Stimulated activated CD8-positive, alpha-beta memory T cell treated with anti-CD3 and anti-CD28 coated beads, Interleukin-2, amount 100 ng/mL, for 1 hour (primary cell): ENCODE data around the gene AVPR1A.
"Not testable (repeated sequence)": the region's sequence is repeated elsewhere in the genome, so short reads cannot be mapped to it uniquely, and the experiment has no call there.

Source experiments
- DNase-seq, 2 donors: peaks; one replicate each; pipeline ENCODE4 v3.0.0-alpha.2; 2020; ENCODE audit warnings: low read depth in 2 of 2

Gene AVPR1A

GRCh38 chr12:63150713-63151622 lies at the start of gene AVPR1A:
AVPR1A (minus strand) TSS chr12:63151201; CDS start chr12:63150836, 365 bp downstream.
- DNase-seq, result no peak

GRCh38 chr12:63196168-63196567 lies 45.2 kb upstream of the AVPR1A start:
- DNase-seq, result no peak

GRCh38 chr12:63179224-63179623 lies 28.2 kb upstream of the AVPR1A start:
- no peak for DNase-seq

GRCh38 chr12:63170321-63170720 lies 19.3 kb upstream of the AVPR1A start:
- no peak for DNase-seq

GRCh38 chr12:63167741-63168140 lies 16.7 kb upstream of the AVPR1A start:
- DNase-seq, result not testable (repeated sequence)

GRCh38 chr12:63164911-63165310 lies 13.9 kb upstream of the AVPR1A start:
- no peak for DNase-seq

GRCh38 chr12:63163541-63163940 lies 12.5 kb upstream of the AVPR1A start:
- DNase-seq, result no peak

- no peak for DNase-seq
These were observed 4.4 kb upstream of the AVPR1A start for GRCh38 chr12:63155375-63155774.

- no peak for DNase-seq
These were observed 3.6 kb upstream of the AVPR1A start for GRCh38 chr12:63154560-63154959.

- no peak for DNase-seq
These were observed 1.3 kb upstream of the AVPR1A start for GRCh38 chr12:63152321-63152700.

GRCh38 chr12:63151623-63152320 lies 771 bp upstream of the AVPR1A start:
- DNase-seq, result no peak

- no peak for DNase-seq
These were observed 890 bp downstream of the AVPR1A start for GRCh38 chr12:63149909-63150712.

- no peak for DNase-seq
These were observed 6.4 kb downstream of the AVPR1A start for GRCh38 chr12:63144556-63144955.

GRCh38 chr12:63138488-63138887 lies 12.5 kb downstream of the AVPR1A start:
- no peak for DNase-seq

- DNase-seq, result no peak
These were observed 17.0 kb downstream of the AVPR1A start for GRCh38 chr12:63133981-63134380.

- DNase-seq, result no peak
These were observed 18.8 kb downstream of the AVPR1A start for GRCh38 chr12:63132201-63132600.

- DNase-seq, result no peak
These were observed 21.1 kb downstream of the AVPR1A start for GRCh38 chr12:63129927-63130326.

GRCh38 chr12:63124778-63125177 lies 26.2 kb downstream of the AVPR1A start:
- DNase-seq, result no peak

GRCh38 chr12:63103494-63104131 lies 47.4 kb downstream of the AVPR1A start:
- DNase-seq, result no peak

- DNase-seq, result no peak
These were observed 49.1 kb downstream of the AVPR1A start for GRCh38 chr12:63101920-63102319.

- no peak for DNase-seq
These were observed 52.1 kb downstream of the AVPR1A start for GRCh38 chr12:63098851-63099250.
